Adrenal gland (tissue), 12 donors: ENCODE data around the gene HS3ST5. TPM values are rescaled to one million over a fixed set of nuclear protein-coding genes. Genes with fewer than 3 reads are reported as not detected.

ENCODE experiments used
- DNase-seq, 7 donors: peaks; one replicate each; pipeline ENCODE4 v3.0.0-alpha.2; 2019 to 2020
- H3K27ac ChIP-seq, 5 donors: fragments of 200-600 bp; sonication (generic) in 4 of 5; 1 replicate in 3 of 5; 2 replicates in 2 of 5; pipeline versions ENCODE4 v1.5.1 to v1.8.0; 2016 to 2020; ENCODE audit warnings: mild to moderate bottlenecking in 1 of 5
- H3K27me3 ChIP-seq: fragments of 200-600 bp; 2 replicates; pipeline ENCODE4 v1.8.0; 2021
- H3K36me3 ChIP-seq, 2 donors: fragments of 200-600 bp; replicated peaks in 1 of 2; 1 replicate in 1 of 2; 2 replicates in 1 of 2; pipeline versions ENCODE4 v1.5.1 to v1.8.0; 2018 to 2022
- H3K4me1 ChIP-seq, 2 donors: fragments of 200-600 bp; replicated peaks in 1 of 2; 1 replicate in 1 of 2; 2 replicates in 1 of 2; pipeline versions ENCODE4 v1.5.1 to v1.8.0; 2018 to 2021
- H3K4me3 ChIP-seq, 4 donors: fragments of 200-600 bp; sonication (generic) in 3 of 4; one replicate each; pipeline ENCODE4 v1.5.1; 2016 to 2018
- H3K9me3 ChIP-seq, 3 donors: fragments of 200-600 bp; sonication (generic) in 1 of 3; replicated peaks in 1 of 3; 1 replicate in 2 of 3; 2 replicates in 1 of 3; pipeline versions ENCODE4 v1.5.1 to v1.8.0; 2016 to 2021
- CTCF ChIP-seq, 6 experiments: fragments of 450-650 bp in 4 of 6; fragments of 200-600 bp in 2 of 6; sonication (generic) in 1 of 6; IDR thresholded peaks; 1 replicate in 5 of 6; 2 replicates in 1 of 6; pipeline versions ENCODE4 v1.5.1 to v1.8.0; 2016 to 2021; ENCODE audit warnings: antibody characterized with exemption in 6 of 6, mild to moderate bottlenecking in 2 of 6, moderate library complexity in 1 of 6
- POLR2A ChIP-seq, 2 donors: fragments of 450-650 bp; IDR thresholded peaks; one replicate each; pipeline ENCODE4 v1.6.1; 2017; ENCODE audit warnings: antibody characterized with exemption in 2 of 2, mild to moderate bottlenecking in 2 of 2, moderate library complexity in 1 of 2
- WGBS, 4 donors: extraction: QIAGEN DNeasy Blood & Tissue Kit in 2 of 4; methylation state at CpG; one replicate each; pipeline versions ENCODE4 v1.1.5 to v1.1.7; 2013 to 2017; 5-methylcytosine and 5-hydroxymethylcytosine counted together
- intact Hi-C, 2 donors: fragments of 100-400 bp; cut with DNase I; formaldehyde crosslinking; loops; one replicate each; pipeline versions ENCODE4 v1.14.1 to v1.15.0; 2022 to 2023
- polyA plus RNA-seq, 3 donors: library from polyadenylated mRNA; stranded (reverse); fragments of 200-250 nt in 2 of 3; fragments of 350-450 nt in 1 of 3; fragmentation: Illumina TruSeq in 1 of 3; extraction: RNeasy Lipid Tissue Mini Kit (QIAGEN cat#74804) in 1 of 3; gene quantifications; one replicate each; pipeline ENCODE4 v1.2.3, GENCODE V29; 2013 to 2014
- total RNA-seq, 9 donors: library from RNA; depleted of rRNA in 4 of 9; stranded (reverse); fragments of >200 nt in 4 of 9; fragments of 120-200 nt in 1 of 9; fragmentation: NEBNext Ultra II Directional in 1 of 9; extraction: Animal tissue kit (Norgen Biotek cat#: 25700) in 1 of 9; gene quantifications; one replicate each; pipeline versions ENCODE4 v1.1.0 to v1.2.4, GENCODE V29; 2013 to 2023
- donor health status: healthy with polysubstance abuse.
- donor health status: Bipolar disorder and iron deficiency.
- donor health status: DM: yes; HTN: yes; CAD: no.
- donor health status: DM: no; HTN: no; CAD: no.
- donor health status: DM: no; HTN: no; CAD: no.
- donor health status: DM: yes; HTN: yes; CAD: no.

HS3ST5 gene
- total and polyA plus RNA-seq, 12 donors = 0.04 to 0.78 (median 0.24) TPM; not detected in 5

GRCh38 chr6:114172576-114173260 is 170.1 kb downstream of the HS3ST5 start:
- TF ChIP-seq CTCF (IDR thresholded peaks at IDR 0.05) = no peak
- no peak for TF ChIP-seq POLR2A (IDR thresholded peaks at IDR 0.05)
- intact Hi-C loops = no loop called here
- Histone ChIP-seq H3K27ac (no peak overlapping the region), H3K4me3 (no peak overlapping the region), H3K36me3 (no peaks in the 10 kb centered on the region), H3K27me3 (no peaks in the 10 kb centered on the region), H3K9me3 (no peaks in the 10 kb centered on the region), H3K4me1 (no peaks in the 10 kb centered on the region)
- 42 to 80% (median 52%) methylated on average over 1 of the region's 1 CpG for WGBS, 4 donors
- no peak for DNase-seq

- intact Hi-C loops = no loop called here
- no peak for TF ChIP-seq POLR2A (IDR thresholded peaks at IDR 0.05)
- no peak for TF ChIP-seq CTCF (IDR thresholded peaks at IDR 0.05)
These were observed 171.3 kb downstream of the HS3ST5 start for GRCh38 chr6:114171473-114171872.

DNA sequence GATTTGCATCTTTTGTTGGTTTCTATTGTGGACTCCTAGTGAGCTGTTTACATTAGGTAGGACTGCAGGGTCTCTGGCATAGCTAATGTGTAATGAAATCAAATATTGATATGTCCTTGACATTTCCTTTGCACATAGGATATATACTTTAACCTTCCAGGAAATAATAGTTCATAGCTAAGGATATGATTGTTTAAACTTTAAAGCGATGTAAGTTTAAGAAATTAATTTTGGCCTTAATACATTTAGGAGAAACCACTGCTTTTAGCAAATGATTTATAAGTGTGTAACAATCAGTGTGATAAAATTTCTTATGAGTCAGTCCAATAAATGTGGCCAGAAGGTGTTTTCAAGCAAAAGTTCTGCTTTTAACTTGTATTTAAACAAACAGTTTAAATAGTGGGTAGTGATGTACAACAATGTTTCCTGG is 171.8 kb downstream of the HS3ST5 start:
- 81 to 90% (median 88%) methylated on average over 1 of the region's 1 CpG for WGBS, 4 donors
- Histone ChIP-seq H3K4me1 (no peaks in the 10 kb centered on the region), H3K36me3 (no peaks in the 10 kb centered on the region), H3K9me3 (no peaks in the 10 kb centered on the region), H3K4me3 (no peak overlapping the region), H3K27ac (no peak overlapping the region), H3K27me3 (no peaks in the 10 kb centered on the region)
- DNase-seq = no peak
- TF ChIP-seq POLR2A (IDR thresholded peaks at IDR 0.05) = no peak
- no peak for TF ChIP-seq CTCF (IDR thresholded peaks at IDR 0.05)
- intact Hi-C loops = no loop called here

More at GRCh38 chr6:114171473-114171872, 171.3 kb downstream of the HS3ST5 start:
- no peak for DNase-seq
- Histone ChIP-seq H3K4me3 (no peak overlapping the region), H3K9me3 (no peaks in the 10 kb centered on the region), H3K27ac (no peak overlapping the region), H3K36me3 (no peaks in the 10 kb centered on the region), H3K4me1 (no peaks in the 10 kb centered on the region), H3K27me3 (no peaks in the 10 kb centered on the region)
- 87 to 90% (median 89%) methylated on average over 4 of the region's 4 CpGs for WGBS, 4 donors

GRCh38 chr6:114170372-114170771 is 172.5 kb downstream of the HS3ST5 start:
- no peaks in the 10 kb centered on the region for H3K27me3 ChIP-seq

More at GRCh38 chr6:114170372-114170771, 172.5 kb downstream of the HS3ST5 start:
- Histone ChIP-seq H3K9me3 (no peaks in the 10 kb centered on the region), H3K4me1 (no peaks in the 10 kb centered on the region), H3K36me3 (no peaks in the 10 kb centered on the region), H3K4me3 (no peak overlapping the region), H3K27ac (no peak overlapping the region)
- no peak for DNase-seq
- 57 to 77% (median 64%) methylated on average over 3 of the region's 3 CpGs for WGBS, 4 donors
- intact Hi-C loops = no loop called here
- TF ChIP-seq CTCF (IDR thresholded peaks at IDR 0.05) = no peak
- TF ChIP-seq POLR2A (IDR thresholded peaks at IDR 0.05) = no peak
